Smooth muscle cell (in vitro differentiated cells): ENCODE results near the gene CEACAM16. TPM values are rescaled to one million over a fixed set of nuclear protein-coding genes. Genes with fewer than 3 reads are reported as not detected.

Experiments
- DNase-seq: peaks from one replicate; lab custom pipeline; 2025; ENCODE audit not compliant: unreplicated experiment; lab: John Stamatoyannopoulos, UW
- H2AFZ ChIP-seq: fragments of 200-600 bp; sonication (generic); 2 replicates; pipeline ENCODE4 v1.6.0; 2016; ENCODE audit warnings: antibody characterized with exemption, low read depth, mild to moderate bottlenecking
- H3F3A ChIP-seq: fragments of 200-600 bp; sonication (generic); 2 replicates; pipeline ENCODE4 v1.6.0; 2017; ENCODE audit warnings: antibody characterized with exemption, low read depth
- H3K27ac ChIP-seq: fragments of 200-600 bp; sonication (generic); 2 replicates; pipeline ENCODE4 v1.5.1; 2016; ENCODE audit warnings: low read depth, mild to moderate bottlenecking
- H3K27me3 ChIP-seq: fragments of 200-600 bp; sonication (generic); 2 replicates; pipeline ENCODE4 v1.6.1; 2016; ENCODE audit warnings: low read depth, mild to moderate bottlenecking
- H3K36me3 ChIP-seq: fragments of 200-600 bp; sonication (generic); 2 replicates; pipeline ENCODE4 v1.5.1; 2016; ENCODE audit warnings: low read depth
- H3K4me1 ChIP-seq: fragments of 200-600 bp; sonication (generic); 2 replicates; pipeline ENCODE4 v1.5.1; 2016; ENCODE audit warnings: low read depth
- H3K4me2 ChIP-seq: fragments of 200-600 bp; sonication (generic); 2 replicates; pipeline ENCODE4 v1.6.0; 2016; ENCODE audit warnings: mild to moderate bottlenecking
- H3K4me3 ChIP-seq: fragments of 200-600 bp; sonication (generic); 2 replicates; pipeline ENCODE4 v1.5.1; 2016; ENCODE audit warnings: mild to moderate bottlenecking
- H3K79me2 ChIP-seq: fragments of 200-600 bp; sonication (generic); 2 replicates; pipeline ENCODE4 v1.6.0; 2016; ENCODE audit warnings: low read depth, mild to moderate bottlenecking
- H3K9ac ChIP-seq: fragments of 200-600 bp; sonication (generic); 2 replicates; pipeline ENCODE4 v1.6.0; 2016; ENCODE audit warnings: low read depth
- H3K9me3 ChIP-seq: fragments of 200-600 bp; sonication (generic); replicated peaks from 2 replicates; pipeline ENCODE4 v1.5.1; 2016; ENCODE audit warnings: low read depth
- H4K20me1 ChIP-seq: fragments of 200-600 bp; sonication (generic); 2 replicates; pipeline ENCODE4 v1.6.0; 2016; ENCODE audit warnings: low read depth
- WGBS: methylation state at CpG from one replicate; pipeline ENCODE4 v1.1.7; 2016; ENCODE audit warnings: low lambda C conversion rate; 5-methylcytosine and 5-hydroxymethylcytosine counted together
- polyA plus RNA-seq: library from polyadenylated mRNA; unstranded; fragments of >200 nt; fragmentation: Nextera tagmentation; extraction: Ambion mirVana; gene quantifications from 2 replicates; pipeline ENCODE4 v1.2.1, GENCODE V29; 2016
- total RNA-seq: library from RNA; depleted of rRNA; stranded (reverse); fragments of >200 nt; gene quantifications from 2 replicates; pipeline ENCODE4 v1.2.3, GENCODE V29; 2014
- TF ChIP-seq, protein P1 (sequence below): fragments of 200-600 bp; sonication (generic); IDR thresholded peaks from 2 replicates; pipeline ENCODE4 v1.5.1; 2017; ENCODE audit warnings: borderline replicate concordance, mild to moderate bottlenecking, antibody characterized with exemption; ENCODE audit not compliant: insufficient read depth, poor library complexity, severe bottlenecking

CEACAM16 gene
- total and polyA plus RNA-seq, 2 experiments from 2014 or later: not detected

DNA sequence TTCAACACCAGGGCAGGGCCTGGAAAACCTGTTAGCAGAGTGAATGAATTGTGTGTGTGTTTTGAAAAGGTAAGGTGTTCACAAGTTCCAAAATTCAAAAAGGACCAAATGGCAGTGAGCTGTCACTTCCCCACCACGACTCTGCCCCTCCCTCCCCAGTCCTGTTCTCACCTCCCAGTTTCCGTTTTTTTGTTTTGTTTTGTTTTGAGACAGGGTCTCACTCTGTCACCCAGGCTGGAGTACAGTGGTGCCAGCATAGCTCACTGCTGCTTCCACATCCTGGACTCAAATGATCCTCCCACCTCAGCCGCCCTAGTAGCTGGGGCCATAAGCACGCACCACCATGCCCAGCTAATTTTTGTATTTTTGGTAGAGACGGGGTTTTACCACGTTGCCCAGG, 29.2 kb downstream of the CEACAM16 start:
- Histone ChIP-seq H3K79me2 (no peaks in the 10 kb centered on the region), H3K9me3 (no peaks in the 10 kb centered on the region), H3K27me3 (no peaks in the 10 kb centered on the region), H2AFZ (no peak overlapping the region), H3K4me2 (no peak overlapping the region), H3K4me1 (no peaks in the 10 kb centered on the region), H4K20me1 (no peaks in the 10 kb centered on the region), H3K9ac (no peak overlapping the region), H3K4me3 (no peak overlapping the region), H3F3A (no peaks in the 10 kb centered on the region), H3K36me3 (no peaks in the 10 kb centered on the region), H3K27ac (no peak overlapping the region)
- whole genome bisulfite sequencing: 86% methylated on average over 6 of the region's 6 CpGs
- DNase-seq: no peak
- TF ChIP-seq, protein P1, sequence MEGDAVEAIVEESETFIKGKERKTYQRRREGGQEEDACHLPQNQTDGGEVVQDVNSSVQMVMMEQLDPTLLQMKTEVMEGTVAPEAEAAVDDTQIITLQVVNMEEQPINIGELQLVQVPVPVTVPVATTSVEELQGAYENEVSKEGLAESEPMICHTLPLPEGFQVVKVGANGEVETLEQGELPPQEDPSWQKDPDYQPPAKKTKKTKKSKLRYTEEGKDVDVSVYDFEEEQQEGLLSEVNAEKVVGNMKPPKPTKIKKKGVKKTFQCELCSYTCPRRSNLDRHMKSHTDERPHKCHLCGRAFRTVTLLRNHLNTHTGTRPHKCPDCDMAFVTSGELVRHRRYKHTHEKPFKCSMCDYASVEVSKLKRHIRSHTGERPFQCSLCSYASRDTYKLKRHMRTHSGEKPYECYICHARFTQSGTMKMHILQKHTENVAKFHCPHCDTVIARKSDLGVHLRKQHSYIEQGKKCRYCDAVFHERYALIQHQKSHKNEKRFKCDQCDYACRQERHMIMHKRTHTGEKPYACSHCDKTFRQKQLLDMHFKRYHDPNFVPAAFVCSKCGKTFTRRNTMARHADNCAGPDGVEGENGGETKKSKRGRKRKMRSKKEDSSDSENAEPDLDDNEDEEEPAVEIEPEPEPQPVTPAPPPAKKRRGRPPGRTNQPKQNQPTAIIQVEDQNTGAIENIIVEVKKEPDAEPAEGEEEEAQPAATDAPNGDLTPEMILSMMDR: no peak

- Histone ChIP-seq H3F3A (no peaks in the 10 kb centered on the region), H3K4me1 (no peaks in the 10 kb centered on the region), H2AFZ (no peak overlapping the region), H3K36me3 (no peaks in the 10 kb centered on the region), H3K9ac (no peak overlapping the region), H3K4me2 (no peak overlapping the region), H3K9me3 (no peaks in the 10 kb centered on the region), H3K4me3 (no peak overlapping the region), H3K27ac (no peak overlapping the region), H4K20me1 (no peaks in the 10 kb centered on the region), H3K27me3 (no peaks in the 10 kb centered on the region), H3K79me2 (no peaks in the 10 kb centered on the region)
- 95% methylated on average over 8 of the region's 8 CpGs for WGBS
- DNase-seq: no peak
- TF ChIP-seq, protein P1: no peak
Measured at GRCh38 chr19:44729516-44730033, 30.6 kb downstream of the CEACAM16 start.

GRCh38 chr19:44731081-44731480, 32.1 kb downstream of the CEACAM16 start:
- H3K79me2 ChIP-seq: no peaks in the 10 kb centered on the region
- H3K4me1 ChIP-seq: no peaks in the 10 kb centered on the region
- H3K27ac ChIP-seq: no peak overlapping the region
- no peaks in the 10 kb centered on the region for H3F3A ChIP-seq
- no peak overlapping the region for H3K4me2 ChIP-seq
- no peaks in the 10 kb centered on the region for H3K36me3 ChIP-seq
- H3K9ac ChIP-seq: no peak overlapping the region
- H3K27me3 ChIP-seq: no peaks in the 10 kb centered on the region
- H4K20me1 ChIP-seq: no peaks in the 10 kb centered on the region
- TF ChIP-seq, protein P1: no peak
- H3K9me3 ChIP-seq: no peaks in the 10 kb centered on the region
- H2AFZ ChIP-seq: no peak overlapping the region
- H3K4me3 ChIP-seq: no peak overlapping the region
- WGBS: 96% methylated on average over 5 of the region's 5 CpGs
- DNase-seq: no peak

GRCh38 chr19:44731622-44732021, 32.7 kb downstream of the CEACAM16 start:
- Histone ChIP-seq H3K4me3 (no peak overlapping the region), H3K4me2 (no peak overlapping the region), H3K27me3 (no peaks in the 10 kb centered on the region), H3K79me2 (no peaks in the 10 kb centered on the region), H3F3A (no peaks in the 10 kb centered on the region), H3K36me3 (no peaks in the 10 kb centered on the region), H2AFZ (no peak overlapping the region), H3K27ac (no peak overlapping the region), H3K4me1 (no peaks in the 10 kb centered on the region), H3K9ac (no peak overlapping the region), H4K20me1 (no peaks in the 10 kb centered on the region), H3K9me3 (no peaks in the 10 kb centered on the region)
- no peak for DNase-seq
- TF ChIP-seq, protein P1: no peak
- 66% methylated on average over 4 of the region's 5 CpGs for WGBS
